Tibial nerve (tissue), 4 donors: Measurements from ENCODE around the gene BRINP2.

Experiments used
- EP300 ChIP-seq, 2 donors: sonication (generic); formaldehyde crosslinking; IDR thresholded peaks; one replicate each; pipeline ENCODE4 v1.6.1; 2017; ENCODE audit warnings: antibody characterized with exemption in 2 of 2, mild to moderate bottlenecking in 1 of 2
- TF ChIP-seq, protein P1 (sequence below), 5 experiments: fragments of 200-600 bp in 3 of 5; fragments of 450-650 bp in 2 of 5; sonication (generic) in 3 of 5; IDR thresholded peaks; one replicate each; pipeline ENCODE4 v1.5.1; 2016 to 2019; ENCODE audit warnings: antibody characterized with exemption in 5 of 5, mild to moderate bottlenecking in 3 of 5, moderate library complexity in 2 of 5

DNA sequence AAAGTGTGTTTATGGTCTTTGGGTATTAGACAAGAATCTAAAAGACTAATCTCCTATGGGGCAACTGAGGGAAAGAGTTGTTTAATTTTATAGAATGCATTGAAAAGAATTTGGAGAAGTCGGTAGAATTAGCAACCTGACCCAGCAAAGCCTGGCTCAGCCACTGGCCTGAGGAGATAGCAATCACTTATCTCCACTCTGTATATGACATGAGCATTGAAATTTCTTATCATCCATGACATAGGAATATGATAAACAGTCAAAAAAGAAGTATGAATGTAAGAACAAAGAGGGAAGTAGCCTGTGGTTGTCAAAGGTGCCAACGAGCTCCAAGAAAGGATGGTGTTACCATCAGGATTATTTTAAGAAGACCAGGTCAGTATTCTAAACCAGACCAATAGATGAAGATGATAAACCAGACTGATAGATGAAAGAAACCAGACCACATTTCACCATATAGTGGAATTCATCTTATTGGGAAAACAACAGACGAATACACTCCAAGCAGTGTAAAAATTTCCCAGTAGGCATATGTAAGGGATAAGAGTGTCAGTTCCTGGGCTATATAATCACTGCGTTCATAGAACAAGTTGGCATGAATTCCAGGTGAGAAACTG is 42.0 kb upstream of the BRINP2 start:
- TF ChIP-seq, protein P1, sequence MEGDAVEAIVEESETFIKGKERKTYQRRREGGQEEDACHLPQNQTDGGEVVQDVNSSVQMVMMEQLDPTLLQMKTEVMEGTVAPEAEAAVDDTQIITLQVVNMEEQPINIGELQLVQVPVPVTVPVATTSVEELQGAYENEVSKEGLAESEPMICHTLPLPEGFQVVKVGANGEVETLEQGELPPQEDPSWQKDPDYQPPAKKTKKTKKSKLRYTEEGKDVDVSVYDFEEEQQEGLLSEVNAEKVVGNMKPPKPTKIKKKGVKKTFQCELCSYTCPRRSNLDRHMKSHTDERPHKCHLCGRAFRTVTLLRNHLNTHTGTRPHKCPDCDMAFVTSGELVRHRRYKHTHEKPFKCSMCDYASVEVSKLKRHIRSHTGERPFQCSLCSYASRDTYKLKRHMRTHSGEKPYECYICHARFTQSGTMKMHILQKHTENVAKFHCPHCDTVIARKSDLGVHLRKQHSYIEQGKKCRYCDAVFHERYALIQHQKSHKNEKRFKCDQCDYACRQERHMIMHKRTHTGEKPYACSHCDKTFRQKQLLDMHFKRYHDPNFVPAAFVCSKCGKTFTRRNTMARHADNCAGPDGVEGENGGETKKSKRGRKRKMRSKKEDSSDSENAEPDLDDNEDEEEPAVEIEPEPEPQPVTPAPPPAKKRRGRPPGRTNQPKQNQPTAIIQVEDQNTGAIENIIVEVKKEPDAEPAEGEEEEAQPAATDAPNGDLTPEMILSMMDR (IDR thresholded peaks at IDR 0.05), result no peak
- no peak for TF ChIP-seq EP300 (IDR thresholded peaks at IDR 0.05)
